GM12864 (cell line): Measurements from ENCODE around the gene GLDC.

ENCODE experiments used
- DNase-seq: peaks from one replicate; pipeline ENCODE4 v3.0.0-alpha.2; 2011; ENCODE audit warnings: low read depth
- H3K4me3 ChIP-seq: 2 replicates; pipeline ENCODE4 v1.5.1; 2011; ENCODE audit warnings: mild to moderate bottlenecking, low read depth, low read length, control low read depth
- TF ChIP-seq, protein P1 (sequence below): IDR thresholded peaks from 2 replicates; pipeline ENCODE4 v1.5.1; 2011; ENCODE audit warnings: low read depth, mild to moderate bottlenecking, moderate library complexity, low read length, control low read depth, inconsistent platforms; ENCODE audit errors: missing control alignments

GLDC gene

DNA sequence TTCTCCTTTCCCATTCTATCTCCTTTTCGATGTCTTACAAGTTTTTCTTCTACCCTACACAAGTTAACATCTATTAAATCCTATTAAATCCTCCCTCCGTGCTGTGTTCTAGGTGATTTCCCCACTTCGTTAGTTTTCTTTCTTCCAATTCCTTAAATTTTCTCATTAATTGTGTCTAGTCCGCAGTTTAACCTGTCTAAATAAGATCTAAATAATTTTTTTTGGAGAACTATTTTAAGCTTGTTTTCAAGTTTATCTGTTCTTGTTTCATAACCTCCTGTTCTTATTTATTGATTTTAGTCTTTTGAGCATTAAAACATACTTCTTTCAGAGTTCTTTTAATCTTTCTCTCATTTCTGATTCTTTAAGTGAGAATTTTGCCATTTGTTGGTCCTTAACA lies 123.3 kb downstream of the GLDC start:
- no peak for DNase-seq
- no peak overlapping the region for H3K4me3 ChIP-seq
- TF ChIP-seq, protein P1, sequence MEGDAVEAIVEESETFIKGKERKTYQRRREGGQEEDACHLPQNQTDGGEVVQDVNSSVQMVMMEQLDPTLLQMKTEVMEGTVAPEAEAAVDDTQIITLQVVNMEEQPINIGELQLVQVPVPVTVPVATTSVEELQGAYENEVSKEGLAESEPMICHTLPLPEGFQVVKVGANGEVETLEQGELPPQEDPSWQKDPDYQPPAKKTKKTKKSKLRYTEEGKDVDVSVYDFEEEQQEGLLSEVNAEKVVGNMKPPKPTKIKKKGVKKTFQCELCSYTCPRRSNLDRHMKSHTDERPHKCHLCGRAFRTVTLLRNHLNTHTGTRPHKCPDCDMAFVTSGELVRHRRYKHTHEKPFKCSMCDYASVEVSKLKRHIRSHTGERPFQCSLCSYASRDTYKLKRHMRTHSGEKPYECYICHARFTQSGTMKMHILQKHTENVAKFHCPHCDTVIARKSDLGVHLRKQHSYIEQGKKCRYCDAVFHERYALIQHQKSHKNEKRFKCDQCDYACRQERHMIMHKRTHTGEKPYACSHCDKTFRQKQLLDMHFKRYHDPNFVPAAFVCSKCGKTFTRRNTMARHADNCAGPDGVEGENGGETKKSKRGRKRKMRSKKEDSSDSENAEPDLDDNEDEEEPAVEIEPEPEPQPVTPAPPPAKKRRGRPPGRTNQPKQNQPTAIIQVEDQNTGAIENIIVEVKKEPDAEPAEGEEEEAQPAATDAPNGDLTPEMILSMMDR = no peak

DNA sequence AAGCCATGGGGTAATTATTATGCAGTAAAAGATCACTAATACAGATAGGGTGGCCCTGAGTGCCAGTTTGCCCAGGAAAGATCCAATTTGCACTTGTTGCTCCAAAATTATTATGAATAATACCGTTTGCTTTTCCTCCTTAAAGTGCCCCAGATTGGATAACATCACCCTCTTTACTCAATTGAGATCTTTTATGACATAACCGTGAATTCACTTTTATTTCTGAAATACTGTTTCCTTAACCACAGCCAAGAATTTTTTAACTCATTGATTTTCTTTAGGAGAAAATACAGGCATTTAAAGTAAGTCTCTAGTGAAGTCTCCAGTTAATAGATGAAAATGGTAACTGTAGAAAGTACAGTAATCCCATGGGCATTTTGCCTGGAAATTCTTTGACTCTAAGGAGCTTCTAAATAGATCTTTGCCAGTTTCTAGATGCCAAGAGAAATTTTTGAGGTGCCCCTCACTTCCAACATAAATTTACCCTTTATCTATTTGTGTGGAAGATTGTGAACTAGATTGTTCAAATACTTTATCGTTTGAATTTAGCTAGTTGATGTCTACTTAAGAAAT lies 133.4 kb downstream of the GLDC start:
- no peak for DNase-seq
- TF ChIP-seq, protein P1 = no peak
- H3K4me3 ChIP-seq = no peak overlapping the region

DNA sequence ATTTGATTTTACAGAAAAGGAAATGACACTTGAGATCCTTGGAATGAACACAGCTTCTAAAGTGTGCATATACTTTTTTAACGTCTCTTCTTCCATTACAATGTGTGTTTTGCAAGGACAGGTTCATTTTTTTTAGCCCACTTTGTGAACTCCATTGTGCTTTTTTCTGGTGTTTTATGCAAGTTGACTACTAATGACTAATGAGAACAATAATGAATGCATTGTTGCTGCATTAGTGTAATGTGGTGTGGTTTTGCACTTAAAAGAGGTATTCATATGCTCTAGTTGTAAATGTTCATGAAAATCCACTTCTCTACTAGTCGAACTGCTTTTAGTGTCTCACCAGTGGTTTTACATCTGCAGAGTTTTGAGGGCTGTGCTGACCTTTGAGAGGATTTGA lies 139.0 kb downstream of the GLDC start:
- no peak for DNase-seq
- TF ChIP-seq, protein P1 = no peak
- H3K4me3 ChIP-seq = no peak overlapping the region

DNA sequence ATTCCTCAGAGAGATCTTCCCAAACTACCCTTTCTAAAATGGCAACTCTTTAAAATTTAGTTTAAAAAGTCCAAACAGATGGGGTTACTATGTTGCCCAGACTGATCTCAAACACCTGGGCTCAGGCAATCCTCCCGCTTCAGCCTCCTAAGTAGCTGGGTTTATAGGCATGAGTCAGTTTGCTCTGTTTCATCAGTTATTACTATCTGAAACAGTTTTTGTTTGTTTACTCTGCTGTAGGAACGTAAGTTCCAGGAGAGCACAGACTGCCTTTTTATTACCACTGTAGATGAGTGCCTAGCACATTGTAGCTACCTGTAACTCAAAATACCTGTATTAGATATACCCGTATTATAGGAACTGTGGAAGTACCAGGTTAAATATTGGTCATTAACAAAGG lies 143.1 kb downstream of the GLDC start:
- DNase-seq = no peak

DNA sequence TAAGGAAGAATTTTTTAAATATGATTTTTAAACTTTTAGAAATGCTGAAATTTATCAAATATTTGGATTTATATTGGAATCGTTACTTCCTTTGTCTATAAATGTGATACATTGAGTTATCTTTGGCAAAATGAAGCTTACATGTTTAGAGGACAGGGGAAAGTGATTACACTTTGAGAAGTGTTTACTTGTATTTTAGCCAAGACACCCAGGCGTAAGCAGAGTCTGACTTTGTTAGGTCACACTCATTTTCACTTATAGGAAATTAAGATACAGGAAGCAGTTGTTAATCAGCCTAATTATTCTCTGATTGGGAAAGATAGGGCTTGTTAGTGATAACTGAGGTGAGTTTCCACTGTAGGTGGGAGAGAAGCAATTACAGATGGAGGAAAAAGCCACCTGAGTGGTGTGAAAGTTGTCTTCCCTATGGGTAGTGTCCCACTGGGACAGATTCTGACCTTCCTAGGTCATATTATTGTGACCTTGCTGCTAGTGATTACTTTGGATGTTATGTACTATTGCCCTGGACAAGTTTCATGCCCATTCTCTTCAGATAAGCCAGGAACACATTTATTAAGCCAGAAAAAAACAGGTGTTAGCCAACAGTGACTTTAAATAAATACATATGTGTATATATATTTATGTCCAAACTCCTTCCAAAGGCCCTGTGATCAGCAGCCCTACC lies 143.9 kb downstream of the GLDC start:
- DNase-seq = no peak
- TF ChIP-seq, protein P1 = no peak
- no peak overlapping the region for H3K4me3 ChIP-seq

More for the DNA sequence above, 143.1 kb downstream of the GLDC start:
- TF ChIP-seq, protein P1 = no peak
- H3K4me3 ChIP-seq = no peak overlapping the region

DNA sequence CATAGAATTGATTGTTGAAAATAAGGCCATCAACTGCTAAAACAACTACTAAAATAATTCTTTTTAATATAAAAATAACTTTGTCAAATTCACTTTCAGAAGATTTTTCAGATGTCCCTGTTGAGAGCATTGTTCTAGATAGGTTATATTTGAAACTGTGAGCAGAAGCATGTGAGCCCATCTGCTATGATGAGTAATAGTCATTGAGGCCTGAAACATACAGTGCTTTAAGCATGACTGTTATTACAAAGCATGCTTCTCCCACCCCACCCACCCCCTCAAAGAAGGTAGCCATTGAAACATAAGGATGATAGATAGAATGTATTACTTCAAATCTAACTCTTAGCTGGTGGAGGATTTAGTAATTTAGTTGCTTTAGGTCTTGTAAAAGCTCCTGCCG lies 146.5 kb downstream of the GLDC start:
- no peak for DNase-seq
- H3K4me3 ChIP-seq = no peak overlapping the region
- TF ChIP-seq, protein P1 = no peak

DNA sequence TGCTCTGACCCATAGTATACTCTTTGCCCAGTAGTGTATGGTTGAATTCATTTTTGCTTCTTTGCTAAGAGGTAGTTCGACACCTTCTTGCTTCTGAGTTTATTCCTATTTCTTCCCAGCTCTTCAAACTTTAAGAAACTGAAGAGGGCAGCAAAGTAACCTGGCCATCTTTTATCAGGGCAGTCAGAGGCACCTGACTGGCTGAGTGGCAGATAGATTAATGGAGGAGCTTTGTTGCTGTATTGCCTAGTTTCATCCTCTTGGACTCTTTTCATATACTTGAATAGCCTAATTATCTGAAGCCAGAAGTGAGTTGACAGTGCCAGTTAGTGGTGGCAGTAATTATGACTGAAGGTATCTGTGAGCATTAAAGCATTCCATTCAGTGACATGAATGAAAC lies 150.1 kb downstream of the GLDC start:
- TF ChIP-seq, protein P1 = no peak
- no peak overlapping the region for H3K4me3 ChIP-seq
- no peak for DNase-seq
